OCI-LY3 (cell line): ENCODE results near the gene KIF11.

Experiments
- H2AFZ ChIP-seq: fragments of 200-600, 300-600 bp; shearing (Covaris generic); 2 replicates; pipeline ENCODE4 v1.6.0; 2014; ENCODE audit warnings: antibody characterized with exemption, low read depth, low read length
- H3K27ac ChIP-seq: fragments of 200-600, 300-600 bp; sonication (generic); 2 replicates; pipeline ENCODE4 v1.5.1; 2014; ENCODE audit warnings: mild to moderate bottlenecking, low read length, moderate library complexity, mixed read lengths
- H3K27me3 ChIP-seq: fragments of 200-600, 300-600 bp; sonication (generic); 2 replicates; pipeline ENCODE4 v1.6.1; 2014; ENCODE audit warnings: low read depth, low read length, mixed read lengths
- H3K36me3 ChIP-seq: fragments of 200-600, 300-600 bp; sonication (generic); replicated peaks from 2 replicates; pipeline ENCODE3; 2014; ENCODE audit warnings: low read depth, low read length, mixed read lengths
- H3K4me1 ChIP-seq: fragments of 300-600, 200-600 bp; sonication (generic); 2 replicates; pipeline ENCODE4 v1.6.1; 2014; ENCODE audit warnings: low read length, mixed read lengths
- H3K4me2 ChIP-seq: fragments of 200-600, 300-600 bp; sonication (generic); 2 replicates; pipeline ENCODE4 v1.6.1; 2014; ENCODE audit warnings: low read length, mixed read lengths
- H3K4me3 ChIP-seq: fragments of 300-600, 200-600 bp; sonication (generic); 2 replicates; pipeline ENCODE4 v1.5.1; 2014; ENCODE audit warnings: antibody characterized with exemption, mild to moderate bottlenecking, low read length, moderate library complexity
- H3K79me2 ChIP-seq: fragments of 300-600, 200-600 bp; shearing (Covaris generic); 2 replicates; pipeline ENCODE4 v1.6.1; 2014; ENCODE audit warnings: mild to moderate bottlenecking, low read length, mixed read lengths
- H3K9ac ChIP-seq: fragments of 300-600, 200-600 bp; shearing (Covaris generic); 2 replicates; pipeline ENCODE4 v1.6.0; 2014; ENCODE audit warnings: mild to moderate bottlenecking, low read length, moderate library complexity
- H3K9me3 ChIP-seq: fragments of 200-600, 300-600 bp; shearing (Covaris generic); 2 replicates; pipeline ENCODE4 v1.6.1; 2014; ENCODE audit warnings: low read length, mixed read lengths; ENCODE audit not compliant: insufficient read depth
- H4K20me1 ChIP-seq: fragments of 200-600, 300-600 bp; sonication (generic); 2 replicates; pipeline ENCODE4 v1.6.1; 2016; ENCODE audit warnings: low read length, mixed read lengths; ENCODE audit not compliant: insufficient read depth
- CTCF ChIP-seq: fragments of 200-600, 300-600 bp; sonication (generic); IDR thresholded peaks from 2 replicates; pipeline ENCODE4 v1.5.1; 2014; ENCODE audit warnings: antibody characterized with exemption, low read length, low read depth
- EZH2phosphoT487 ChIP-seq: fragments of 200-600 bp; shearing (Covaris generic); IDR thresholded peaks from 2 replicates; pipeline ENCODE4 v1.6.1; 2018; ENCODE audit warnings: antibody characterized with exemption, mixed run types, low read depth

Gene KIF11

GRCh38 chr10:92693534-92693893 is 100.6 kb downstream of the KIF11 start:
- Histone ChIP-seq H3K4me2 (no peak overlapping the region), H3K27ac (no peak overlapping the region), H4K20me1 (peaks cover 25% of the 10 kb centered on the region), H2AFZ (no peak overlapping the region), H3K9ac (no peak overlapping the region), H3K4me1 (peaks cover 36% of the 10 kb centered on the region), H3K9me3 (no peaks in the 10 kb centered on the region), H3K27me3 (no peaks in the 10 kb centered on the region), H3K36me3 (peaks cover 36% of the 10 kb centered on the region), H3K4me3 (no peak overlapping the region), H3K79me2 (peaks cover 28% of the 10 kb centered on the region)
- TF ChIP-seq CTCF, result no peak
- TF ChIP-seq EZH2phosphoT487, result no peak

- Histone ChIP-seq H3K27ac (no peak overlapping the region), H3K4me2 (no peak overlapping the region), H4K20me1 (peaks cover 22% of the 10 kb centered on the region), H3K9me3 (no peaks in the 10 kb centered on the region), H3K4me1 (peaks cover 44% of the 10 kb centered on the region), H3K36me3 (peaks cover 35% of the 10 kb centered on the region), H3K79me2 (peaks cover 15% of the 10 kb centered on the region), H3K27me3 (no peaks in the 10 kb centered on the region), H2AFZ (no peak overlapping the region), H3K4me3 (no peak overlapping the region), H3K9ac (no peak overlapping the region)
- TF ChIP-seq CTCF, result no peak
- TF ChIP-seq EZH2phosphoT487, result no peak
Observed at GRCh38 chr10:92695679-92696605, 103.0 kb downstream of the KIF11 start.

GRCh38 chr10:92696606-92697383 is 103.9 kb downstream of the KIF11 start:
- no peak overlapping the region for H3K27ac ChIP-seq
- H3K4me3 ChIP-seq, result no peak overlapping the region
- 0 out of 2 replicates have a peak overlapping the region, but pooled peaks have one; percentile 38 for H3K4me2 ChIP-seq
- no peak overlapping the region for H2AFZ ChIP-seq
- peaks cover 14% of the 10 kb centered on the region for H4K20me1 ChIP-seq
- no peaks in the 10 kb centered on the region for H3K9me3 ChIP-seq
- no peaks in the 10 kb centered on the region for H3K27me3 ChIP-seq
- no peak for TF ChIP-seq CTCF
- H3K79me2 ChIP-seq, result peaks cover 7% of the 10 kb centered on the region
- H3K4me1 ChIP-seq, result peaks cover 43% of the 10 kb centered on the region
- H3K9ac ChIP-seq, result no peak overlapping the region
- H3K36me3 ChIP-seq, result peaks cover 26% of the 10 kb centered on the region
